Keratinocyte (primary cell): Measurements from ENCODE around the gene PTRH1. TPM values are rescaled to one million over a fixed set of nuclear protein-coding genes. Genes with fewer than 3 reads are reported as not detected.

Experiments used
- DNase-seq: peaks from one replicate; pipeline ENCODE4 v3.0.0-alpha.2; 2011; ENCODE audit warnings: low read depth, missing footprints, low spot score
- FAIRE-seq: peaks from 2 replicates; lab custom pipeline; 2011; peaks lifted over from hg19 to GRCh38; lab: Jason Lieb, UNC
- H2AFZ ChIP-seq: 2 replicates; pipeline ENCODE4 v1.6.0; 2012; ENCODE audit warnings: low read length, control low read depth, inconsistent platforms; ENCODE audit not compliant: control insufficient read depth
- H3K27ac ChIP-seq: 2 replicates; pipeline ENCODE4 v1.5.1; 2011; ENCODE audit warnings: low read length; ENCODE audit not compliant: control insufficient read depth, insufficient read depth
- H3K27me3 ChIP-seq: 3 replicates; pipeline ENCODE4 v1.6.0; 2011; ENCODE audit warnings: low read length; ENCODE audit not compliant: control insufficient read depth, insufficient read depth; ENCODE audit errors: extremely low read depth
- H3K36me3 ChIP-seq, 2 experiments: 2 replicates in 1 of 2; 3 replicates in 1 of 2; pipeline ENCODE4 v1.5.1; 2011; ENCODE audit warnings: low read length in 2 of 2, mild to moderate bottlenecking in 1 of 2; ENCODE audit not compliant: control insufficient read depth in 2 of 2, insufficient read depth in 2 of 2; ENCODE audit errors: extremely low read depth in 1 of 2
- H3K4me1 ChIP-seq: 3 replicates; pipeline ENCODE4 v1.5.1; 2011; ENCODE audit warnings: low read length; ENCODE audit not compliant: control insufficient read depth, insufficient read depth; ENCODE audit errors: extremely low read depth
- H3K4me2 ChIP-seq: 3 replicates; pipeline ENCODE4 v1.6.0; 2011; ENCODE audit warnings: low read depth, low read length; ENCODE audit not compliant: control insufficient read depth, insufficient read depth; ENCODE audit errors: extremely low read depth
- H3K4me3 ChIP-seq, 3 experiments: fragments of 200-600 bp in 1 of 3; sonication (generic) in 1 of 3; 2 replicates in 2 of 3; 3 replicates in 1 of 3; pipeline ENCODE4 v1.5.1; 2011 to 2016; ENCODE audit warnings: low read length in 3 of 3, mild to moderate bottlenecking in 3 of 3, control low read depth in 2 of 3, inconsistent platforms in 1 of 3, low read depth in 1 of 3, mixed read lengths in 1 of 3, mixed run types in 1 of 3, moderate library complexity in 1 of 3; ENCODE audit not compliant: control insufficient read depth in 2 of 3, insufficient read depth in 2 of 3; ENCODE audit errors: extremely low read depth in 1 of 3
- H3K79me2 ChIP-seq: 2 replicates; pipeline ENCODE4 v1.6.0; 2012; ENCODE audit warnings: low read length; ENCODE audit not compliant: control insufficient read depth, insufficient read depth
- H3K9ac ChIP-seq: 3 replicates; pipeline ENCODE4 v1.6.0; 2011; ENCODE audit warnings: low read length; ENCODE audit not compliant: control insufficient read depth, insufficient read depth; ENCODE audit errors: extremely low read depth
- H3K9me1 ChIP-seq: 3 replicates; pipeline ENCODE4 v1.6.0; 2011; ENCODE audit warnings: low read length; ENCODE audit not compliant: control insufficient read depth, insufficient read depth; ENCODE audit errors: extremely low read depth
- H3K9me3 ChIP-seq: 2 replicates; pipeline ENCODE4 v1.5.1; 2012; ENCODE audit warnings: low read depth, low read length; ENCODE audit not compliant: control insufficient read depth
- H4K20me1 ChIP-seq: 3 replicates; pipeline ENCODE4 v1.6.0; 2011; ENCODE audit warnings: low read length; ENCODE audit not compliant: control insufficient read depth, insufficient read depth; ENCODE audit errors: extremely low read depth
- EZH2 ChIP-seq: IDR thresholded peaks from one replicate; pipeline ENCODE4 v1.6.1; 2012; ENCODE audit warnings: inconsistent platforms, mild to moderate bottlenecking, low read length, moderate library complexity
- dilution Hi-C: fragments of 300-500 bp; cut with MboI; formaldehyde crosslinking; loops from one replicate; pipeline ENCODE4 v1.7.0; 2020; ENCODE audit warnings: low sequenced_read_pairs; ENCODE audit not compliant: extremely low pct_ligation_motif_present
- polyA plus RNA-seq, 5 experiments: library from polyadenylated mRNA; depleted of rRNA in 3 of 5; stranded (reverse) in 3 of 5; stranded (forward) in 1 of 5; unstranded in 1 of 5; fragments of >200 nt; gene quantifications; 1 replicate in 1 of 5; 2 replicates in 3 of 5; 3 replicates in 1 of 5; pipeline versions ENCODE4 v1.2.1 to v1.2.3, GENCODE V29; 2011 to 2012; ENCODE audit warnings: missing spikeins in 2 of 5, low read depth in 1 of 5, low replicate concordance in 1 of 5
- TF ChIP-seq, protein P1 (sequence below), 3 experiments: IDR thresholded peaks in 1 of 3; conservative IDR thresholded peaks in 1 of 3; optimal IDR thresholded peaks in 1 of 3; 2 replicates in 2 of 3; 3 replicates in 1 of 3; pipeline versions ENCODE3 to v1.5.1; 2011; ENCODE audit warnings: low read length in 3 of 3, mild to moderate bottlenecking in 3 of 3, moderate library complexity in 2 of 3, control low read depth in 1 of 3, inconsistent platforms in 1 of 3; ENCODE audit not compliant: insufficient read depth in 2 of 3; ENCODE audit errors: extremely low read depth in 1 of 3

The PTRH1 gene
- polyA plus RNA-seq, 1 donor (not counting 4 experiments of a cell fraction or from before 2014, with no cell fraction given) = 14.3 TPM

DNA sequence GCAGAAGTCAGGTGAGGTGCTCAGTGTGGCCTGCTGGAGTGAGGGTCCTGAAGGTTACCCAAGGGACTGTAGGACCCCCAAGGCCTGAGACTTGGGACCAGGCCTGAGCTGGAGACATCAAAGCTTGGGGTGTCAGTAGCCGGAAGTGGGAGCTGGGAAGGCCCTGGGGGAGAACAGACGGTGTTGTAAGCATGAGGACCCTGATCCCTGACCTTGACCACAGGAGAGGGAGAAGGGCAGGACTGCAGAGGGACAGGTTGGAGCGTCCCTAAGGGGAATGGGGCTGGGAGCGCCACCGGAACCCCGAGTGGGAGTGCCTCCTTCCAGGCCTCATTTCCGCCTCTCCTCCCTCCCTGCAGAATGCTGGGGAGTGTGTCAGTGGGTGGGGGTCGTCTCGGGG lies 949 bp upstream of the PTRH1 start:
- TF ChIP-seq, protein P1, sequence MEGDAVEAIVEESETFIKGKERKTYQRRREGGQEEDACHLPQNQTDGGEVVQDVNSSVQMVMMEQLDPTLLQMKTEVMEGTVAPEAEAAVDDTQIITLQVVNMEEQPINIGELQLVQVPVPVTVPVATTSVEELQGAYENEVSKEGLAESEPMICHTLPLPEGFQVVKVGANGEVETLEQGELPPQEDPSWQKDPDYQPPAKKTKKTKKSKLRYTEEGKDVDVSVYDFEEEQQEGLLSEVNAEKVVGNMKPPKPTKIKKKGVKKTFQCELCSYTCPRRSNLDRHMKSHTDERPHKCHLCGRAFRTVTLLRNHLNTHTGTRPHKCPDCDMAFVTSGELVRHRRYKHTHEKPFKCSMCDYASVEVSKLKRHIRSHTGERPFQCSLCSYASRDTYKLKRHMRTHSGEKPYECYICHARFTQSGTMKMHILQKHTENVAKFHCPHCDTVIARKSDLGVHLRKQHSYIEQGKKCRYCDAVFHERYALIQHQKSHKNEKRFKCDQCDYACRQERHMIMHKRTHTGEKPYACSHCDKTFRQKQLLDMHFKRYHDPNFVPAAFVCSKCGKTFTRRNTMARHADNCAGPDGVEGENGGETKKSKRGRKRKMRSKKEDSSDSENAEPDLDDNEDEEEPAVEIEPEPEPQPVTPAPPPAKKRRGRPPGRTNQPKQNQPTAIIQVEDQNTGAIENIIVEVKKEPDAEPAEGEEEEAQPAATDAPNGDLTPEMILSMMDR (optimal IDR thresholded peaks at IDR 0.05 in 1 of 3, IDR thresholded peaks at IDR 0.05 in 1 of 3, conservative IDR thresholded peaks at IDR 0.05 in 1 of 3; ENCODE audit: extremely low read depth in 1 of 3, insufficient read depth in 2 of 3, low read length in 3 of 3) = no peak
- TF ChIP-seq EZH2 = no peak
- Histone ChIP-seq H3K36me3 (peaks cover 0 to 4% of the 10 kb centered on the region in 2 experiments), H3K4me2 (peak overlapping the region; percentile 84), H3K27me3 (no peaks in the 10 kb centered on the region), H3K27ac (peak overlapping the region; percentile 59), H3K9me1 (no peaks in the 10 kb centered on the region), H2AFZ (peak overlapping the region; percentile 91), H3K9ac (peak overlapping the region; percentile 90), H3K79me2 (peaks cover 9% of the 10 kb centered on the region), H3K4me3 (peak overlapping the region in 2 of 3 experiments; percentile 72 to 90), H3K9me3 (no peaks in the 10 kb centered on the region), H4K20me1 (no peaks in the 10 kb centered on the region), H3K4me1 (peaks cover 18% of the 10 kb centered on the region)
- DNase-seq (no peak), FAIRE-seq (no peak)
- dilution Hi-C loops = no loop called here

DNA sequence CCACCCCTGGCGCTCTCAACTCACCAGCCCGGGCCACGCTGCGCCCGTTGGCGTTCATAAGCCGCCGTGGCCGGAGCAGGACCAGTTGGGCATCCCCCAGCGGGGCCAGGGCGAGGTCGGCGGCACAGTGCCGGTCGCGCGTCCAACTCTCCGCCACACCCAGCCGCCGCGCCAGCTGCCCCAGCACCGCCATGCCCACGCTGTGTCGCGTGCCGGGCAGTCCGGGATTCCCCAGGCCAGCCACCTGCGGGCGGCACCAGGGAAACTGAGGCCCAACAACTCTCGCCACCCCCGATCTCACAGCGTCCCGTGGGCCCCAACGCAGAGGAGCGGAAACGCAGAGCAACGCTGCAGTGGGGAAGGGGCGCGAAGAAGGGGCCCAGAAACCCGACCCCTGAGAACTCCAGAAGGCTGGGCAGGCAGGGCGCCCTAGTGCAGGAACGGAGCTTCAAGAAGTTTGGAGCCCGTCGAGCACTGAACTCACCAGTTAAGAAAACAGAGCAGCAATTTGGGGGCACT lies 453 bp downstream of the PTRH1 start:
- peak overlapping the region; percentile 59 for H3K27ac ChIP-seq
- peak overlapping the region; percentile 84 for H3K4me2 ChIP-seq
- no peaks in the 10 kb centered on the region for H3K9me1 ChIP-seq
- TF ChIP-seq, protein P1 (optimal IDR thresholded peaks at IDR 0.05 in 1 of 3, IDR thresholded peaks at IDR 0.05 in 1 of 3, conservative IDR thresholded peaks at IDR 0.05 in 1 of 3; ENCODE audit: extremely low read depth in 1 of 3, insufficient read depth in 2 of 3, low read length in 3 of 3) = no peak
- TF ChIP-seq EZH2 = no peak
- dilution Hi-C loops = no loop called here
- peaks cover 0 to 4% of the 10 kb centered on the region in 2 experiments for H3K36me3 ChIP-seq
- no peaks in the 10 kb centered on the region for H4K20me1 ChIP-seq
- H2AFZ ChIP-seq = peak overlapping the region; percentile 83
- H3K4me3 ChIP-seq = peak overlapping the region; percentile 72 to 94 (median 90)
- peaks cover 9% of the 10 kb centered on the region for H3K79me2 ChIP-seq
- H3K9ac ChIP-seq = peak overlapping the region; percentile 90
- DNase-seq = no peak
- no peaks in the 10 kb centered on the region for H3K9me3 ChIP-seq
- H3K27me3 ChIP-seq = no peaks in the 10 kb centered on the region
- peaks cover 12% of the 10 kb centered on the region for H3K4me1 ChIP-seq
- FAIRE-seq = no peak
